ENCODE measurements around the gene ZFYVE28.

Gene ZFYVE28

DNA sequence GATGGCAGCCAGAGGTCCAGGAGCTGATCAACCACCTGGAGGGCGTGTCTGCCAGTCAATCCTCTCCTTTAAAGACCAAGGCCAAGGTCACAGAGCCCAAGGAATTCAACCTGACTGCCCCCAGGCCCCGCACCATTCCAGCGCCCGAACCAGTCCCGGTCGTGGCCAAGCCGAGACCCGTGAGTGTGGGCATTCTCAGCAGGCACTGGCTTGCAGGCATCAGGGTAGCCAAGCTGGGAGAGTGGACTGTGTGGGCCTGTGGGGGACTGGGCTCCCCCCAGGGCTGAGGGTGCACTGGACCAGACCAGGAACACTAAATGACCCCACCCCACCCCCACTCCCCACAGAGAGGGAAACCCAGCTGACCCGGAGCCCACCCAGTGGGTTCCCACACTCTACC lies 26.7 kb upstream of the ZFYVE28 start:
- TF ChIP-seq CTCF (IDR thresholded peaks at IDR 0.05; ENCODE audit: insufficient read depth, low read depth, low read length, missing control alignments), result no peak
- no peak overlapping the region for H3K4me3 ChIP-seq (ENCODE audit: low read length)
- DNase-seq (ENCODE audit: low read depth), result no peak

GRCh38 chr4:2443956-2444740 lies 25.7 kb upstream of the ZFYVE28 start:
- TF ChIP-seq CTCF (IDR thresholded peaks at IDR 0.05; ENCODE audit: insufficient read depth, low read depth, low read length, missing control alignments), result no peak
- DNase-seq (ENCODE audit: low read depth), result no peak
- no peak overlapping the region for H3K4me3 ChIP-seq (ENCODE audit: low read length)

DNA sequence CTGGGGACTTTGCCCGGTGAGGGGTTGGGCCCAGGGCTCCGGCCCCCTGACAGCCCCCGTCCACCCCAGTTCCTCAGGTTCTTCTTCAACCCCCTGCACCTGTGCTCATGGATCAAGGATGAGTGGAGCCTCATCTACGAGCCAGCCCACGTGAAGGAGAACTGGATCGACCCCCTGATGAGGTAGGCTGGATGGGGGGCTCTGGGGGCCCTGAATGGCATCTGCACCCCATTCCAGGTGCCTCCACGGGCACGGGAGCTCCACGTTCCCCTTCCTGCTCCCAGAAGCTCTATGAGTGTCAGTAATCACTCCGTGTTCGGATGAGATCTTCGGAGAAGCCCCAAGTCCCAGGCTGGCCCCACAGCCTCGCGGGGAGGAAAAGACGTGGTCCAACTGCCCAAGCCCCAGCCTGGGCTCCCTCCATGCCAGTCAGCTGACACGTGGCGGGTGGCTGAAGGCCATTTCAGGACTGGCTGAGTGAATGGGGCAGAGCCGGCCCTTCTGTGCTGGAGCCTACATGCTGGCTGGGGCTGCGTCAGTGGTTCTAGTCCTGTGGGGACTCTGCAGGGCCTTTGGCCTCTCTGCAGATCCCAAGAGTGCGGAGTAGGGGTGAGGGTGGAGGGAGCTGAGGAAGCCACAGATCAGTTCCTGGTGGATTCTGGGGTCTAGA lies 24.8 kb upstream of the ZFYVE28 start:
- DNase-seq (ENCODE audit: low read depth), result no peak
- H3K4me3 ChIP-seq (ENCODE audit: low read length), result no peak overlapping the region
- no peak for TF ChIP-seq CTCF (IDR thresholded peaks at IDR 0.05; ENCODE audit: insufficient read depth, low read depth, low read length, missing control alignments)

GRCh38 chr4:2442175-2442993 lies 23.9 kb upstream of the ZFYVE28 start:
- no peak for DNase-seq (ENCODE audit: low read depth)
- no peak for TF ChIP-seq CTCF (IDR thresholded peaks at IDR 0.05; ENCODE audit: insufficient read depth, low read depth, low read length, missing control alignments)
- no peak overlapping the region for H3K4me3 ChIP-seq (ENCODE audit: low read length)

DNA sequence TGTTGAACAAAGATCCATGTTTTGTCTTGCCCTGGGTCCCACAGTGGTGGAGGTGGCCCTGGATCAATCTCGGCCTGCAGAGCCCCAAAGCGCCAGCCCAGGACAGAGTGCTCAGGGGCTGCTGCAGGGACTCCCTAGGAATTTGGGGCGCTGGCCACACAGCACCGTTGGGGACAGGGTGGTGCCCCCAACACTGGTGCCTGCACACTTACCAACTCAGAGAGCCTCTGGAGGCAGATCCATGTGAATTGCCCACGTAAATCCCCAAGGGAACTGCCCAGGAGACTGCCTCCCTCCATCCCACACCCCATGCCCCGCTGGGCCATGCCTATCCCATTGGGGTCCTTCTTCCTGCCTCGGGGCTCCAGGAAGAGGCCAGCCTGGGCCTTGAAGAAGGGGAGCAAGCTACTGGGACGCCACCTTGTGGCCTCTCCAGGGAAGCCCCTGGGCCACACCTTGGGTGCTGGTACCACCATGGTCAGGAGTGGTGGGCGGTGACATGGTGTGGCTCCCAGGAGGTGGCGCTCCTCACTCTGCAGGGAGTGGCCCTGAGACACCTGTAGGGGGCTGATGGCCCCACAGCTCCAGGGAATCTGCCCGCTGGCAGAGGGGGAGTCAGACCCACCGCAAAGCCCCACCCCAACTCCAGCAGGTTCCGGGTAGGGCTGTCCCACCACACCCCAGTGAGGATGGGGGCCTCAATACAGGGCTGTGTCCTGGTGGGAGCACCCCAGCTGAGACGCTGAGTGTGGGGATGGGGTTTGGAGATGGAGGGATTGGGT lies 23.1 kb upstream of the ZFYVE28 start:
- DNase-seq (ENCODE audit: low read depth), result peak; percentile 56
- no peak overlapping the region for H3K4me3 ChIP-seq (ENCODE audit: low read length)
- peak; percentile 56 for TF ChIP-seq CTCF (IDR thresholded peaks at IDR 0.05; ENCODE audit: insufficient read depth, low read depth, low read length, missing control alignments)
